HG03521 (cell line): Measurements from ENCODE around the gene SHLD1.

Source experiments
- ATAC-seq: cut with Tn5 transposase; IDR thresholded peaks from one replicate; pipeline ENCODE4 v1.9.1; 2021; ENCODE audit warnings: mild to moderate bottlenecking, moderate library complexity; ENCODE audit not compliant: unreplicated experiment

SHLD1 gene

GRCh38 chr20:5886788-5887187 lies 136.6 kb downstream of the SHLD1 start:
- no peak for ATAC-seq

GRCh38 chr20:5887386-5887785 lies 137.2 kb downstream of the SHLD1 start:
- no peak for ATAC-seq

GRCh38 chr20:5888041-5888440 lies 137.8 kb downstream of the SHLD1 start:
- no peak for ATAC-seq

GRCh38 chr20:5890773-5891441 lies 140.7 kb downstream of the SHLD1 start:
- no peak for ATAC-seq

GRCh38 chr20:5893052-5893451 lies 142.9 kb downstream of the SHLD1 start:
- no peak for ATAC-seq

- no peak for ATAC-seq
Measured at GRCh38 chr20:5893621-5894020, 143.4 kb downstream of the SHLD1 start.

- no peak for ATAC-seq
Measured at GRCh38 chr20:5895626-5896025, 145.4 kb downstream of the SHLD1 start.

GRCh38 chr20:5899444-5899843 lies 149.2 kb downstream of the SHLD1 start:
- ATAC-seq: no peak

GRCh38 chr20:5900908-5901307 lies 150.7 kb downstream of the SHLD1 start:
- ATAC-seq: no peak

GRCh38 chr20:5908981-5909380 lies 158.8 kb downstream of the SHLD1 start:
- no peak for ATAC-seq

- ATAC-seq: no peak
Measured at GRCh38 chr20:5910186-5910585, 160.0 kb downstream of the SHLD1 start.

GRCh38 chr20:5913166-5913565 lies 163.0 kb downstream of the SHLD1 start:
- ATAC-seq: no peak
